ENCODE data around the gene TP73. TPM values are rescaled to one million over a fixed set of nuclear protein-coding genes. Genes with fewer than 3 reads are reported as not detected.

TP73 gene
- total RNA-seq, 1 experiment from 2014 or later, result 19.2 TPM

GRCh38 chr1:3785045-3785444, 132.7 kb downstream of the TP73 start:
- POLR2A ChIA-PET, result no interaction called here
- peaks cover 23% of the 10 kb centered on the region for H3K79me2 ChIP-seq (ENCODE audit: insufficient read depth, low read length)
- no peak overlapping the region for H3K9ac ChIP-seq (ENCODE audit: low read length)
- no peak for TF ChIP-seq RAD21 (IDR thresholded peaks at IDR 0.05; ENCODE audit: low read depth)
- no peak for TF ChIP-seq CEBPB (IDR thresholded peaks at IDR 0.05; ENCODE audit: low read depth)
- TF ChIP-seq ZBTB33 (IDR thresholded peaks at IDR 0.05; ENCODE audit: extremely low read depth, insufficient replicate concordance, low read length), result no peak
- TF ChIP-seq CBX3 (IDR thresholded peaks at IDR 0.05; ENCODE audit: low read depth), result no peak
- TF ChIP-seq, protein P1, sequence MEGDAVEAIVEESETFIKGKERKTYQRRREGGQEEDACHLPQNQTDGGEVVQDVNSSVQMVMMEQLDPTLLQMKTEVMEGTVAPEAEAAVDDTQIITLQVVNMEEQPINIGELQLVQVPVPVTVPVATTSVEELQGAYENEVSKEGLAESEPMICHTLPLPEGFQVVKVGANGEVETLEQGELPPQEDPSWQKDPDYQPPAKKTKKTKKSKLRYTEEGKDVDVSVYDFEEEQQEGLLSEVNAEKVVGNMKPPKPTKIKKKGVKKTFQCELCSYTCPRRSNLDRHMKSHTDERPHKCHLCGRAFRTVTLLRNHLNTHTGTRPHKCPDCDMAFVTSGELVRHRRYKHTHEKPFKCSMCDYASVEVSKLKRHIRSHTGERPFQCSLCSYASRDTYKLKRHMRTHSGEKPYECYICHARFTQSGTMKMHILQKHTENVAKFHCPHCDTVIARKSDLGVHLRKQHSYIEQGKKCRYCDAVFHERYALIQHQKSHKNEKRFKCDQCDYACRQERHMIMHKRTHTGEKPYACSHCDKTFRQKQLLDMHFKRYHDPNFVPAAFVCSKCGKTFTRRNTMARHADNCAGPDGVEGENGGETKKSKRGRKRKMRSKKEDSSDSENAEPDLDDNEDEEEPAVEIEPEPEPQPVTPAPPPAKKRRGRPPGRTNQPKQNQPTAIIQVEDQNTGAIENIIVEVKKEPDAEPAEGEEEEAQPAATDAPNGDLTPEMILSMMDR (IDR thresholded peaks at IDR 0.05 in 2 of 3, conservative IDR thresholded peaks at IDR 0.05 in 1 of 3; ENCODE audit: borderline replicate concordance in 1 of 3, insufficient read depth in 1 of 3, low read depth in 2 of 3, low read length in 2 of 3), result no peak
- no peak for TF ChIP-seq EGR1 (IDR thresholded peaks at IDR 0.05; ENCODE audit: low read depth)
- TF ChIP-seq POLR2A (IDR thresholded peaks at IDR 0.05; ENCODE audit: borderline replicate concordance, extremely low read depth, insufficient read depth, insufficient read length), result no peak
- TF ChIP-seq, protein P2, sequence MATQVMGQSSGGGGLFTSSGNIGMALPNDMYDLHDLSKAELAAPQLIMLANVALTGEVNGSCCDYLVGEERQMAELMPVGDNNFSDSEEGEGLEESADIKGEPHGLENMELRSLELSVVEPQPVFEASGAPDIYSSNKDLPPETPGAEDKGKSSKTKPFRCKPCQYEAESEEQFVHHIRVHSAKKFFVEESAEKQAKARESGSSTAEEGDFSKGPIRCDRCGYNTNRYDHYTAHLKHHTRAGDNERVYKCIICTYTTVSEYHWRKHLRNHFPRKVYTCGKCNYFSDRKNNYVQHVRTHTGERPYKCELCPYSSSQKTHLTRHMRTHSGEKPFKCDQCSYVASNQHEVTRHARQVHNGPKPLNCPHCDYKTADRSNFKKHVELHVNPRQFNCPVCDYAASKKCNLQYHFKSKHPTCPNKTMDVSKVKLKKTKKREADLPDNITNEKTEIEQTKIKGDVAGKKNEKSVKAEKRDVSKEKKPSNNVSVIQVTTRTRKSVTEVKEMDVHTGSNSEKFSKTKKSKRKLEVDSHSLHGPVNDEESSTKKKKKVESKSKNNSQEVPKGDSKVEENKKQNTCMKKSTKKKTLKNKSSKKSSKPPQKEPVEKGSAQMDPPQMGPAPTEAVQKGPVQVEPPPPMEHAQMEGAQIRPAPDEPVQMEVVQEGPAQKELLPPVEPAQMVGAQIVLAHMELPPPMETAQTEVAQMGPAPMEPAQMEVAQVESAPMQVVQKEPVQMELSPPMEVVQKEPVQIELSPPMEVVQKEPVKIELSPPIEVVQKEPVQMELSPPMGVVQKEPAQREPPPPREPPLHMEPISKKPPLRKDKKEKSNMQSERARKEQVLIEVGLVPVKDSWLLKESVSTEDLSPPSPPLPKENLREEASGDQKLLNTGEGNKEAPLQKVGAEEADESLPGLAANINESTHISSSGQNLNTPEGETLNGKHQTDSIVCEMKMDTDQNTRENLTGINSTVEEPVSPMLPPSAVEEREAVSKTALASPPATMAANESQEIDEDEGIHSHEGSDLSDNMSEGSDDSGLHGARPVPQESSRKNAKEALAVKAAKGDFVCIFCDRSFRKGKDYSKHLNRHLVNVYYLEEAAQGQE (IDR thresholded peaks at IDR 0.05; ENCODE audit: low read depth), result no peak
- TF ChIP-seq, protein P3, sequence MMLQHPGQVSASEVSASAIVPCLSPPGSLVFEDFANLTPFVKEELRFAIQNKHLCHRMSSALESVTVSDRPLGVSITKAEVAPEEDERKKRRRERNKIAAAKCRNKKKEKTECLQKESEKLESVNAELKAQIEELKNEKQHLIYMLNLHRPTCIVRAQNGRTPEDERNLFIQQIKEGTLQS (IDR thresholded peaks at IDR 0.05), result no peak
- TF ChIP-seq EZH2 (IDR thresholded peaks at IDR 0.05), result no peak
- no peak for TF ChIP-seq TCF7L2 (IDR thresholded peaks at IDR 0.05; ENCODE audit: borderline replicate concordance, extremely low read depth, insufficient read depth, insufficient read length)
- no peak for DNase-seq (ENCODE audit: low read depth, low spot score)
- no peak overlapping the region for H3K4me3 ChIP-seq (replicated peaks in 1 of 2; ENCODE audit: low read depth in 1 of 2, low read length in 2 of 2)
- H3K27ac ChIP-seq (ENCODE audit: low read depth, low read length), result no peak overlapping the region
- intact Hi-C loops (cut with micrococcal nuclease), result loop anchor here (2.0 kb wide), 1 partner anchor 16 kb away; no protein-coding TSS in a partner anchor
- H3K4me1 ChIP-seq (ENCODE audit: control insufficient read depth in 1 of 2, insufficient read depth in 2 of 2, low read length in 2 of 2), result no peaks in the 10 kb centered on the region
- peaks cover 23 to 35% of the 10 kb centered on the region in 2 experiments; a peak in 3 of 4 replicates for H3K36me3 ChIP-seq (ENCODE audit: control insufficient read depth in 1 of 2, insufficient read depth in 2 of 2, low read length in 2 of 2)
- CTCF ChIA-PET, result interaction anchor here (1.1 to 1.9 kb wide), 3 partner anchors 9 to 332 kb away, joined by 3 to 9 read pairs (median 3); partner anchors contain the start of gene LRRC47
- H3K4me2 ChIP-seq (ENCODE audit: low read length), result no peak overlapping the region
- H4K20me1 ChIP-seq (ENCODE audit: insufficient read depth), result no peaks in the 10 kb centered on the region
- no peaks in the 10 kb centered on the region for H3K27me3 ChIP-seq (ENCODE audit: insufficient read depth, low read length)
- no peak overlapping the region for H2AFZ ChIP-seq (ENCODE audit: low read depth, low read length, poor library complexity, severe bottlenecking)
- no TSS peak for BruUV-seq (replicated peaks)
- no peaks in the 10 kb centered on the region for H3K9me2 ChIP-seq (ENCODE audit: insufficient read depth)
- RAD21 ChIA-PET (ENCODE audit: low non-redundant PET in 1 of 2, low total read pairs in 2 of 2, uncharacterized antibody in 2 of 2, unreplicated experiment in 2 of 2), result no interaction called here
- ATAC-seq, result no peak
- H3K9me3 ChIP-seq (ENCODE audit: control insufficient read depth in 1 of 2, insufficient read depth in 1 of 2, low read depth in 1 of 2, low read length in 2 of 2), result no peaks in the 10 kb centered on the region
